Measurements from ENCODE around the gene SPATA1. TPM values are rescaled to one million over a fixed set of nuclear protein-coding genes. Genes with fewer than 3 reads are reported as not detected.

The SPATA1 gene
- total and polyA plus RNA-seq, 2 of the 4 experiments (the other 2 are of a cell fraction) = under 0.01 to 0.56 TPM

GRCh38 chr1:84496498-84496897 is 9.7 kb upstream of the SPATA1 start:
- no peak overlapping the region for H2BK20ac ChIP-seq (ENCODE audit: low read depth, low read length)
- no peak overlapping the region for H2BK15ac ChIP-seq (ENCODE audit: low read depth, low read length)
- no peak overlapping the region for H2AK5ac ChIP-seq (ENCODE audit: low read depth, low read length)
- no peak overlapping the region for H3K9ac ChIP-seq (ENCODE audit: low read depth, low read length)
- no peak overlapping the region for H3K4me2 ChIP-seq (ENCODE audit: low read depth, low read length)
- no peak overlapping the region for H4K5ac ChIP-seq (ENCODE audit: low read depth, low read length)
- intact Hi-C loops (cut with micrococcal nuclease) (no loop called here), in situ Hi-C loops (cut with MboI; ENCODE audit: low sequenced_read_pairs) (no loop called here), dilution Hi-C loops (cut with HindIII; ENCODE audit: low sequenced_read_pairs, unreplicated experiment) (no loop called here)
- peaks cover 13% of the 10 kb centered on the region; the same call in 1 of the 2 replicates for H4K20me1 ChIP-seq (ENCODE audit: insufficient read depth, low read length)
- no peak overlapping the region for H3K56ac ChIP-seq (ENCODE audit: extremely low read depth, insufficient read depth, low read length)
- no peak overlapping the region for H4K8ac ChIP-seq (ENCODE audit: low read depth in 2 of 2, low read length in 2 of 2)
- H3K36me3 ChIP-seq (ENCODE audit: control insufficient read depth, insufficient read depth, low read length) = peaks cover 30% of the 10 kb centered on the region
- no peak for ATAC-seq (ENCODE audit: low read depth)
- H2AK9ac ChIP-seq (replicated peaks; ENCODE audit: low read depth, low read length, poor library complexity) = no peak overlapping the region
- no peak overlapping the region for H3K23ac ChIP-seq (ENCODE audit: low read depth, low read length)
- no peak overlapping the region for H3K4me3 ChIP-seq (ENCODE audit: insufficient read depth, low read depth, low read length)
- H3K4me1 ChIP-seq (ENCODE audit: control insufficient read depth, insufficient read depth, low read length) = peaks cover 3% of the 10 kb centered on the region
- H3K27ac ChIP-seq (ENCODE audit: insufficient read depth, low read length) = no peak overlapping the region
- H3K14ac ChIP-seq (replicated peaks; ENCODE audit: low read depth, low read length) = no peak overlapping the region
- DNase-seq = no peak
- H3K9me3 ChIP-seq (ENCODE audit: control insufficient read depth, insufficient read depth, low read length) = no peaks in the 10 kb centered on the region
- H3K18ac ChIP-seq (ENCODE audit: low read depth, low read length) = no peak overlapping the region
- H3K9me1 ChIP-seq (ENCODE audit: insufficient read depth, low read length) = no peaks in the 10 kb centered on the region
- H3K4ac ChIP-seq (ENCODE audit: low read depth, low read length) = no peak overlapping the region
- no TSS peak for BruUV-seq (replicated peaks)
- no CpG with 5 or more reads among the region's 3 CpGs for WGBS, 2 experiments (ENCODE audit: extremely low coverage in 2 of 2, insufficient read length in 1 of 2)
- ChIA-PET POLR2A (ENCODE audit: unreplicated experiment) (no interaction called here), CTCF (no interaction called here)
- H4K91ac ChIP-seq (ENCODE audit: insufficient read depth, low read depth, low read length) = no peak overlapping the region
- H2BK5ac ChIP-seq (ENCODE audit: low read depth, low read length, poor library complexity, severe bottlenecking) = no peak overlapping the region
- H3K27me3 ChIP-seq (ENCODE audit: control insufficient read depth, insufficient read depth, low read length) = no peaks in the 10 kb centered on the region
- no peak for TF ChIP-seq USF2 (IDR thresholded peaks at IDR 0.05; ENCODE audit: low read depth, low read length)
- no peak for TF ChIP-seq RAD21 (IDR thresholded peaks at IDR 0.05; ENCODE audit: low read length)
- no peak for TF ChIP-seq CEBPB (IDR thresholded peaks at IDR 0.05; ENCODE audit: low read depth, low read length)
- TF ChIP-seq BHLHE40 (IDR thresholded peaks at IDR 0.05; ENCODE audit: low read depth, low read length) = no peak
- TF ChIP-seq FOS (IDR thresholded peaks at IDR 0.05; ENCODE audit: low read depth, low read length) = no peak
- TF ChIP-seq NFE2L2 (IDR thresholded peaks at IDR 0.05; ENCODE audit: low read depth, low read length) = no peak
- H2BK120ac ChIP-seq (ENCODE audit: low read depth, low read length) = no peak overlapping the region
- H3K79me1 ChIP-seq (ENCODE audit: low read depth in 1 of 2, low read length in 2 of 2) = peaks cover 19 to 25% of the 10 kb centered on the region in 2 experiments; a peak in 3 of 4 replicates
- no peak overlapping the region for H2AFZ ChIP-seq (replicated peaks; ENCODE audit: low read length, poor library complexity)
